ENCODE results near the gene SMTNL2.
"Not testable (repeated sequence)": the region's sequence is repeated elsewhere in the genome, so short reads cannot be mapped to it uniquely, and the experiment has no call there.

The SMTNL2 gene

GRCh38 chr17:4631836-4632580 is 47.7 kb downstream of the SMTNL2 start:
- Histone ChIP-seq H3K27me3 (ENCODE audit: control insufficient read depth in 1 of 2, insufficient read depth in 2 of 2, low read length in 2 of 2) (peaks cover 4 to 21% of the 10 kb centered on the region in 2 donors), H3K36me3 (ENCODE audit: control insufficient read depth in 1 of 2, insufficient read depth in 2 of 2, low read length in 2 of 2) (no peaks in the 10 kb centered on the region), H3K4me3 (ENCODE audit: low read depth in 1 of 2, low read length in 2 of 2) (no peak overlapping the region), H3K4me1 (ENCODE audit: control insufficient read depth in 1 of 2, insufficient read depth in 2 of 2, low read length in 2 of 2) (peaks cover 0 to 7% of the 10 kb centered on the region in 2 donors), H3K27ac (ENCODE audit: low read depth, low read length) (no peak overlapping the region), H3K9ac (ENCODE audit: low read depth in 1 of 2, low read length in 2 of 2) (no peak overlapping the region), H3K9me3 (ENCODE audit: control insufficient read depth in 1 of 2, low read length in 2 of 2) (no peaks in the 10 kb centered on the region)

GRCh38 chr17:4632581-4632920 is 48.2 kb downstream of the SMTNL2 start:
- Histone ChIP-seq H3K36me3 (ENCODE audit: control insufficient read depth in 1 of 2, insufficient read depth in 2 of 2, low read length in 2 of 2) (no peaks in the 10 kb centered on the region), H3K9ac (ENCODE audit: low read depth in 1 of 2, low read length in 2 of 2) (no peak overlapping the region), H3K4me3 (ENCODE audit: low read depth in 1 of 2, low read length in 2 of 2) (no peak overlapping the region), H3K27me3 (ENCODE audit: control insufficient read depth in 1 of 2, insufficient read depth in 2 of 2, low read length in 2 of 2) (peaks cover 4 to 21% of the 10 kb centered on the region in 2 donors), H3K9me3 (ENCODE audit: control insufficient read depth in 1 of 2, low read length in 2 of 2) (no peaks in the 10 kb centered on the region), H3K27ac (ENCODE audit: low read depth, low read length) (no peak overlapping the region), H3K4me1 (ENCODE audit: control insufficient read depth in 1 of 2, insufficient read depth in 2 of 2, low read length in 2 of 2) (peaks cover 0 to 7% of the 10 kb centered on the region in 2 donors)

- no peaks in the 10 kb centered on the region for H3K36me3 ChIP-seq (ENCODE audit: control insufficient read depth in 1 of 2, insufficient read depth in 2 of 2, low read length in 2 of 2)
- H3K4me3 ChIP-seq (ENCODE audit: low read depth in 1 of 2, low read length in 2 of 2) = no peak overlapping the region
- no peak overlapping the region for H3K9ac ChIP-seq (ENCODE audit: low read depth in 1 of 2, low read length in 2 of 2)
- peaks cover 0 to 7% of the 10 kb centered on the region in 2 donors for H3K4me1 ChIP-seq (ENCODE audit: control insufficient read depth in 1 of 2, insufficient read depth in 2 of 2, low read length in 2 of 2)
- H3K27ac ChIP-seq (ENCODE audit: low read depth, low read length) = no peak overlapping the region
- no peaks in the 10 kb centered on the region for H3K9me3 ChIP-seq (ENCODE audit: control insufficient read depth in 1 of 2, low read length in 2 of 2)
- peaks cover 5 to 24% of the 10 kb centered on the region in 2 donors for H3K27me3 ChIP-seq (ENCODE audit: control insufficient read depth in 1 of 2, insufficient read depth in 2 of 2, low read length in 2 of 2)
These were observed 49.3 kb downstream of the SMTNL2 start for GRCh38 chr17:4633643-4634042.

GRCh38 chr17:4634976-4635375 is 50.6 kb downstream of the SMTNL2 start:
- H3K27ac ChIP-seq (ENCODE audit: low read depth, low read length) = no peak overlapping the region
- H3K9me3 ChIP-seq (ENCODE audit: control insufficient read depth in 1 of 2, low read length in 2 of 2) = no peaks in the 10 kb centered on the region
- no peak overlapping the region for H3K9ac ChIP-seq (ENCODE audit: low read depth in 1 of 2, low read length in 2 of 2)
- peaks cover 0 to 7% of the 10 kb centered on the region in 2 donors for H3K4me1 ChIP-seq (ENCODE audit: control insufficient read depth in 1 of 2, insufficient read depth in 2 of 2, low read length in 2 of 2)
- no peaks in the 10 kb centered on the region for H3K36me3 ChIP-seq (ENCODE audit: control insufficient read depth in 1 of 2, insufficient read depth in 2 of 2, low read length in 2 of 2)
- no peak overlapping the region for H3K4me3 ChIP-seq (ENCODE audit: low read depth in 1 of 2, low read length in 2 of 2)
- peaks cover 12 to 31% of the 10 kb centered on the region in 2 donors for H3K27me3 ChIP-seq (ENCODE audit: control insufficient read depth in 1 of 2, insufficient read depth in 2 of 2, low read length in 2 of 2)

GRCh38 chr17:4635823-4636375 is 51.6 kb downstream of the SMTNL2 start:
- Histone ChIP-seq H3K4me3 (ENCODE audit: low read depth in 1 of 2, low read length in 2 of 2) (no peak overlapping the region), H3K27ac (ENCODE audit: low read depth, low read length) (no peak overlapping the region), H3K27me3 (ENCODE audit: control insufficient read depth in 1 of 2, insufficient read depth in 2 of 2, low read length in 2 of 2) (peaks cover 13 to 31% of the 10 kb centered on the region in 2 donors), H3K9ac (ENCODE audit: low read depth in 1 of 2, low read length in 2 of 2) (no peak overlapping the region), H3K9me3 (ENCODE audit: control insufficient read depth in 1 of 2, low read length in 2 of 2) (no peaks in the 10 kb centered on the region), H3K36me3 (ENCODE audit: control insufficient read depth in 1 of 2, insufficient read depth in 2 of 2, low read length in 2 of 2) (no peaks in the 10 kb centered on the region), H3K4me1 (ENCODE audit: control insufficient read depth in 1 of 2, insufficient read depth in 2 of 2, low read length in 2 of 2) (peaks cover 0 to 7% of the 10 kb centered on the region in 2 donors)

GRCh38 chr17:4636474-4637100 is 52.3 kb downstream of the SMTNL2 start:
- H3K4me3 ChIP-seq (ENCODE audit: low read depth in 1 of 2, low read length in 2 of 2) = no peak overlapping the region
- peaks cover 0 to 10% of the 10 kb centered on the region in 2 donors for H3K4me1 ChIP-seq (ENCODE audit: control insufficient read depth in 1 of 2, insufficient read depth in 2 of 2, low read length in 2 of 2)
- peaks cover 20 to 37% of the 10 kb centered on the region in 2 donors for H3K27me3 ChIP-seq (ENCODE audit: control insufficient read depth in 1 of 2, insufficient read depth in 2 of 2, low read length in 2 of 2)
- H3K36me3 ChIP-seq (ENCODE audit: control insufficient read depth in 1 of 2, insufficient read depth in 2 of 2, low read length in 2 of 2) = no peaks in the 10 kb centered on the region
- no peak overlapping the region for H3K27ac ChIP-seq (ENCODE audit: low read depth, low read length)
- H3K9me3 ChIP-seq (ENCODE audit: control insufficient read depth in 1 of 2, low read length in 2 of 2) = no peaks in the 10 kb centered on the region
- no peak overlapping the region for H3K9ac ChIP-seq (ENCODE audit: low read depth in 1 of 2, low read length in 2 of 2)

GRCh38 chr17:4638766-4639165 is 54.4 kb downstream of the SMTNL2 start:
- not testable (repeated sequence) for H3K9ac ChIP-seq (ENCODE audit: low read depth in 1 of 2, low read length in 2 of 2); H3K4me3 ChIP-seq (ENCODE audit: low read depth in 1 of 2, low read length in 2 of 2); H3K9me3 ChIP-seq (ENCODE audit: control insufficient read depth in 1 of 2, low read length in 2 of 2); H3K27ac ChIP-seq (ENCODE audit: low read depth, low read length); H3K36me3 ChIP-seq (ENCODE audit: control insufficient read depth in 1 of 2, insufficient read depth in 2 of 2, low read length in 2 of 2)
- Histone ChIP-seq H3K4me1 (ENCODE audit: control insufficient read depth in 1 of 2, insufficient read depth in 2 of 2, low read length in 2 of 2) (peaks cover 0 to 23% of the 10 kb centered on the region in 2 donors), H3K27me3 (ENCODE audit: control insufficient read depth in 1 of 2, insufficient read depth in 2 of 2, low read length in 2 of 2) (peaks cover 32 to 46% of the 10 kb centered on the region in 2 donors)

- not testable (repeated sequence) for H3K27ac ChIP-seq (ENCODE audit: low read depth, low read length); H3K9ac ChIP-seq (ENCODE audit: low read depth in 1 of 2, low read length in 2 of 2); H3K4me3 ChIP-seq (ENCODE audit: low read depth in 1 of 2, low read length in 2 of 2); H3K9me3 ChIP-seq (ENCODE audit: control insufficient read depth in 1 of 2, low read length in 2 of 2); H3K36me3 ChIP-seq (ENCODE audit: control insufficient read depth in 1 of 2, insufficient read depth in 2 of 2, low read length in 2 of 2)
- H3K27me3 ChIP-seq (ENCODE audit: control insufficient read depth in 1 of 2, insufficient read depth in 2 of 2, low read length in 2 of 2) = peaks cover 32 to 44% of the 10 kb centered on the region in 2 donors
- peaks cover 0 to 24% of the 10 kb centered on the region in 2 donors for H3K4me1 ChIP-seq (ENCODE audit: control insufficient read depth in 1 of 2, insufficient read depth in 2 of 2, low read length in 2 of 2)
These were observed 55.2 kb downstream of the SMTNL2 start for GRCh38 chr17:4639301-4640059.

- H3K36me3 ChIP-seq (ENCODE audit: control insufficient read depth in 1 of 2, insufficient read depth in 2 of 2, low read length in 2 of 2); H3K4me3 ChIP-seq (ENCODE audit: low read depth in 1 of 2, low read length in 2 of 2); H3K9me3 ChIP-seq (ENCODE audit: control insufficient read depth in 1 of 2, low read length in 2 of 2); H3K9ac ChIP-seq (ENCODE audit: low read depth in 1 of 2, low read length in 2 of 2); H3K27ac ChIP-seq (ENCODE audit: low read depth, low read length): not testable (repeated sequence)
- Histone ChIP-seq H3K4me1 (ENCODE audit: control insufficient read depth in 1 of 2, insufficient read depth in 2 of 2, low read length in 2 of 2) (peaks cover 0 to 20% of the 10 kb centered on the region in 2 donors), H3K27me3 (ENCODE audit: control insufficient read depth in 1 of 2, insufficient read depth in 2 of 2, low read length in 2 of 2) (peaks cover 29 to 40% of the 10 kb centered on the region in 2 donors)
These were observed 56.4 kb downstream of the SMTNL2 start for GRCh38 chr17:4640569-4641188.
